ENCODE data around the gene DUOXA2. TPM values are rescaled to one million over a fixed set of nuclear protein-coding genes. Genes with fewer than 3 reads are reported as not detected.

The DUOXA2 gene
- polyA plus RNA-seq, 1 donor from 2014 or later: not detected

Other genes with a start within 250 kb of the DUOXA2 start
- gene TERB2, start 157.6 kb upstream of the DUOXA2 start, polyA plus RNA-seq: not detected in 2 replicates
- gene SORD, start 91.1 kb upstream of the DUOXA2 start, polyA plus RNA-seq: 16.5 and 17.7 TPM in 2 replicates
- gene DUOX2, start 154 bp upstream of the DUOXA2 start, polyA plus RNA-seq: not detected in 2 replicates
- gene DUOXA1, start 15.6 kb downstream of the DUOXA2 start, polyA plus RNA-seq: not detected in 2 replicates
- gene DUOX1, start 15.7 kb downstream of the DUOXA2 start, polyA plus RNA-seq: not detected in 2 replicates
- 41.5 and 50.6 TPM in 2 replicates for gene SHF, start 73.6 kb downstream of the DUOXA2 start, polyA plus RNA-seq
- not detected in 2 replicates for gene SLC28A2, start 137.9 kb downstream of the DUOXA2 start, polyA plus RNA-seq